Measurements from ENCODE around the gene FHOD3.

Gene FHOD3

GRCh38 chr18:36256094-36256493 lies 41.4 kb upstream of the FHOD3 start:
- TF ChIP-seq HOXC10 (CRISPR knock-in tag; IDR thresholded peaks at IDR 0.05) (no peak), ZNF280C (tag by site-specific recombination; IDR thresholded peaks at IDR 0.05) (no peak), PATZ1 (tag by site-specific recombination; IDR thresholded peaks at IDR 0.05) (no peak), PRDM2 (tag by site-specific recombination; IDR thresholded peaks at IDR 0.05; ENCODE audit: borderline replicate concordance) (no peak), ZNF394 (tag by site-specific recombination; IDR thresholded peaks at IDR 0.05; ENCODE audit: borderline replicate concordance) (no peak), ZNF157 (tag by site-specific recombination; IDR thresholded peaks at IDR 0.05) (no peak), ZNF837 (tag by site-specific recombination; IDR thresholded peaks at IDR 0.05) (no peak), ZSCAN18 (tag by site-specific recombination; IDR thresholded peaks at IDR 0.05) (no peak)
- ChIA-PET POLR2A (no interaction called here), CTCF (interaction anchor here (0.6 to 0.7 kb wide), 2 partner anchors 167 to 1078 kb away, joined by 3 read pairs; no protein-coding TSS in a partner anchor)
- Histone ChIP-seq H3K36me3 (ENCODE audit: control insufficient read depth in 2 of 2, insufficient read depth in 1 of 2, low read length in 2 of 2) (peaks cover 0 to 7% of the 10 kb centered on the region in 2 experiments; a peak in 1 of 3 replicates), H3K4me3 (ENCODE audit: low read depth, low read length) (no peak overlapping the region), H3K4me1 (ENCODE audit: control insufficient read depth, insufficient read depth, low read length) (no peaks in the 10 kb centered on the region), H3K27ac (ENCODE audit: extremely low read depth, low read depth, low read length) (no peak overlapping the region), H3K9me3 (ENCODE audit: control insufficient read depth, insufficient read depth, low read depth, low read length) (no peaks in the 10 kb centered on the region)

GRCh38 chr18:36262971-36263370 lies 34.5 kb upstream of the FHOD3 start:
- H3K36me3 ChIP-seq (ENCODE audit: control insufficient read depth in 2 of 2, insufficient read depth in 1 of 2, low read length in 2 of 2) = peaks cover 0 to 3% of the 10 kb centered on the region in 2 experiments; a peak in 1 of 3 replicates
- no peaks in the 10 kb centered on the region for H3K9me3 ChIP-seq (ENCODE audit: control insufficient read depth, insufficient read depth, low read depth, low read length)
- ChIA-PET CTCF (interaction anchor here (0.7 kb wide), 1 partner anchor 48 kb away, joined by 3 read pairs; no protein-coding TSS in a partner anchor), POLR2A (no interaction called here)
- H3K4me3 ChIP-seq (ENCODE audit: low read depth, low read length) = no peak overlapping the region
- TF ChIP-seq MEIS1 (CRISPR knock-in tag; IDR thresholded peaks at IDR 0.05; ENCODE audit: borderline replicate concordance) (no peak), HOXA7 (CRISPR knock-in tag; IDR thresholded peaks at IDR 0.05; ENCODE audit: borderline replicate concordance) (no peak)
- no peaks in the 10 kb centered on the region for H3K4me1 ChIP-seq (ENCODE audit: control insufficient read depth, insufficient read depth, low read length)
- H3K27ac ChIP-seq (ENCODE audit: extremely low read depth, low read depth, low read length) = no peak overlapping the region
